Measurements from ENCODE around the gene GRK5.
A peak's percentile ranks its signal among the peaks of the same experiment; 100 is the strongest.
"Not testable (repeated sequence)": the region's sequence is repeated elsewhere in the genome, so short reads cannot be mapped to it uniquely, and the experiment has no call there.

Gene GRK5

GRCh38 chr10:119420950-119421875, 213.8 kb downstream of the GRK5 start:
- no peak for DNase-seq (ENCODE audit: low read depth)

GRCh38 chr10:119421891-119422681, 214.7 kb downstream of the GRK5 start:
- peak; percentile 64 for DNase-seq (ENCODE audit: low read depth)

GRCh38 chr10:119422682-119423509, 215.5 kb downstream of the GRK5 start:
- DNase-seq (ENCODE audit: low read depth): no peak

GRCh38 chr10:119423510-119424257, 216.3 kb downstream of the GRK5 start:
- no peak for DNase-seq (ENCODE audit: low read depth)

- DNase-seq (ENCODE audit: low read depth): no peak
Observed at GRCh38 chr10:119424258-119424975, 217.0 kb downstream of the GRK5 start.

GRCh38 chr10:119425102-119425880, 217.9 kb downstream of the GRK5 start:
- DNase-seq (ENCODE audit: low read depth): no peak

- DNase-seq (ENCODE audit: low read depth): no peak
Observed at GRCh38 chr10:119425881-119426170, 218.5 kb downstream of the GRK5 start.

GRCh38 chr10:119426699-119427098, 219.3 kb downstream of the GRK5 start:
- no peak for DNase-seq (ENCODE audit: low read depth)

GRCh38 chr10:119427263-119427864, 220.0 kb downstream of the GRK5 start:
- DNase-seq (ENCODE audit: low read depth): no peak

GRCh38 chr10:119428789-119429188, 221.4 kb downstream of the GRK5 start:
- DNase-seq (ENCODE audit: low read depth): peak; percentile 86

- DNase-seq (ENCODE audit: low read depth): no peak
Observed at GRCh38 chr10:119429771-119430170, 222.4 kb downstream of the GRK5 start.

- no peak for DNase-seq (ENCODE audit: low read depth)
Observed at GRCh38 chr10:119431034-119431772, 223.8 kb downstream of the GRK5 start.

- no peak for DNase-seq (ENCODE audit: low read depth)
Observed at GRCh38 chr10:119431773-119432135, 224.4 kb downstream of the GRK5 start.

GRCh38 chr10:119434942-119435341, 227.6 kb downstream of the GRK5 start:
- not testable (repeated sequence) for DNase-seq (ENCODE audit: low read depth)

GRCh38 chr10:119438717-119439116, 231.3 kb downstream of the GRK5 start:
- DNase-seq (ENCODE audit: low read depth): no peak

- no peak for DNase-seq (ENCODE audit: low read depth)
Observed at GRCh38 chr10:119439922-119440321, 232.6 kb downstream of the GRK5 start.

- peak; percentile 95 for DNase-seq (ENCODE audit: low read depth)
Observed at GRCh38 chr10:119441151-119441821, 233.9 kb downstream of the GRK5 start.
